Liver (tissue), 9 donors: Measurements from ENCODE around the gene NDUFAF2. TPM values are rescaled to one million over a fixed set of nuclear protein-coding genes. Genes with fewer than 3 reads are reported as not detected.
A peak's percentile ranks its signal among the peaks of the same experiment; 100 is the strongest.

Source experiments
- DNase-seq: peaks from one replicate; pipeline ENCODE4 v3.0.0-alpha.2; 2017; ENCODE audit warnings: low spot score
- H3K27ac ChIP-seq, 2 donors: one replicate each; pipeline ENCODE4 v1.7.0; 2013; ENCODE audit warnings: inconsistent platforms in 2 of 2, low read length in 2 of 2, control low read depth in 1 of 2, low read depth in 1 of 2, mild to moderate bottlenecking in 1 of 2
- H3K27me3 ChIP-seq, 4 donors: one replicate each; pipeline versions ENCODE4 v1.6.1 to v1.7.0; 2013; ENCODE audit warnings: low read length in 3 of 4, inconsistent platforms in 1 of 4, mild to moderate bottlenecking in 1 of 4, moderate library complexity in 1 of 4; ENCODE audit not compliant: control insufficient read depth in 4 of 4, insufficient read depth in 4 of 4
- H3K36me3 ChIP-seq, 4 donors: one replicate each; pipeline versions ENCODE4 v1.6.1 to v1.7.0; 2013; ENCODE audit warnings: low read length in 3 of 4, mild to moderate bottlenecking in 3 of 4, low read depth in 1 of 4, moderate library complexity in 1 of 4; ENCODE audit not compliant: control insufficient read depth in 4 of 4, insufficient read depth in 3 of 4
- H3K4me1 ChIP-seq, 4 donors: one replicate each; pipeline versions ENCODE4 v1.6.1 to v1.7.0; 2013; ENCODE audit warnings: low read length in 3 of 4, mild to moderate bottlenecking in 3 of 4, moderate library complexity in 1 of 4; ENCODE audit not compliant: control insufficient read depth in 4 of 4, insufficient read depth in 4 of 4
- H3K4me3 ChIP-seq, 3 donors: one replicate each; pipeline versions ENCODE4 v1.6.1 to v1.7.0; 2013; ENCODE audit warnings: low read length in 3 of 3, control low read depth in 1 of 3, low read depth in 1 of 3, mild to moderate bottlenecking in 1 of 3
- H3K9ac ChIP-seq, 2 donors: one replicate each; pipeline ENCODE4 v1.7.0; 2013; ENCODE audit warnings: low read length in 2 of 2, mild to moderate bottlenecking in 2 of 2, moderate library complexity in 2 of 2, control low read depth in 1 of 2, low read depth in 1 of 2
- H3K9me3 ChIP-seq, 4 donors: one replicate each; pipeline versions ENCODE4 v1.6.1 to v1.7.0; 2013; ENCODE audit warnings: low read length in 3 of 4; ENCODE audit not compliant: control insufficient read depth in 4 of 4
- EGR1 ChIP-seq, 2 donors: IDR thresholded peaks; 2 replicates each; pipeline ENCODE4 v1.6.1; 2016 to 2018; ENCODE audit warnings: antibody characterized with exemption in 2 of 2, low read depth in 2 of 2
- FOXA1 ChIP-seq: IDR thresholded peaks from 2 replicates; pipeline ENCODE4 v1.6.1; 2016; ENCODE audit warnings: antibody characterized with exemption
- GABPA ChIP-seq, 2 donors: IDR thresholded peaks in 1 of 2; conservative IDR thresholded peaks in 1 of 2; 2 replicates each; pipeline ENCODE4 v1.6.1; 2016; ENCODE audit warnings: antibody characterized with exemption in 2 of 2, mild to moderate bottlenecking in 1 of 2, moderate library complexity in 1 of 2
- HNF4A ChIP-seq, 2 donors: conservative IDR thresholded peaks; 2 replicates each; pipeline ENCODE4 v1.6.1; 2016; ENCODE audit warnings: antibody characterized with exemption in 2 of 2, mild to moderate bottlenecking in 2 of 2
- HNF4G ChIP-seq: IDR thresholded peaks from 2 replicates; pipeline ENCODE4 v1.6.1; 2016; ENCODE audit warnings: antibody characterized with exemption
- NR2F2 ChIP-seq: IDR thresholded peaks from 2 replicates; pipeline ENCODE4 v1.6.1; 2016; ENCODE audit warnings: antibody characterized with exemption
- RAD21 ChIP-seq, 2 donors: IDR thresholded peaks; 2 replicates each; pipeline ENCODE4 v1.6.1; 2016; ENCODE audit warnings: antibody characterized with exemption in 2 of 2, mild to moderate bottlenecking in 2 of 2
- RXRA ChIP-seq, 2 donors: IDR thresholded peaks; 2 replicates each; pipeline ENCODE4 v1.6.1; 2017 to 2018; ENCODE audit warnings: antibody characterized with exemption in 2 of 2, mild to moderate bottlenecking in 1 of 2
- SP1 ChIP-seq: IDR thresholded peaks from 2 replicates; pipeline ENCODE4 v1.6.1; 2018; ENCODE audit warnings: antibody characterized with exemption, mild to moderate bottlenecking
- YY1 ChIP-seq: IDR thresholded peaks from 2 replicates; pipeline ENCODE4 v1.6.1; 2016; ENCODE audit warnings: antibody characterized with exemption, mild to moderate bottlenecking
- WGBS: extraction: QIAGEN DNeasy Blood & Tissue Kit; methylation state at CpG from one replicate; pipeline ENCODE4 v1.1.7; 2013; 5-methylcytosine and 5-hydroxymethylcytosine counted together
- polyA plus RNA-seq, 2 donors: library from polyadenylated mRNA; stranded (reverse) in 1 of 2; unstranded in 1 of 2; fragments of 200-250 nt in 1 of 2; fragments of >200 nt in 1 of 2; fragmentation: Nextera tagmentation in 1 of 2; extraction: Ambion mirVana in 1 of 2; gene quantifications; one replicate each; pipeline versions ENCODE4 v1.2.1 to v1.2.3, GENCODE V29; 2013 to 2015
- total RNA-seq, 2 donors: library from RNA; depleted of rRNA; stranded (reverse); fragments of >200 nt; gene quantifications; one replicate each; pipeline ENCODE4 v1.2.3, GENCODE V29; 2014
- TF ChIP-seq, protein P1 (sequence below): IDR thresholded peaks from 2 replicates; pipeline ENCODE4 v1.6.1; 2016; ENCODE audit warnings: antibody characterized with exemption
- TF ChIP-seq, protein P2 (sequence below): IDR thresholded peaks from 2 replicates; pipeline ENCODE4 v1.6.1; 2016; ENCODE audit warnings: antibody characterized with exemption
- donor health status: healthy.
- donor health status: healthy.
- donor health status: healthy.
- donor health status: healthy.
- donor health status: healthy.

Gene NDUFAF2
- total and polyA plus RNA-seq, 4 donors = 4.3 to 21.3 (median 12.5) TPM

DNA sequence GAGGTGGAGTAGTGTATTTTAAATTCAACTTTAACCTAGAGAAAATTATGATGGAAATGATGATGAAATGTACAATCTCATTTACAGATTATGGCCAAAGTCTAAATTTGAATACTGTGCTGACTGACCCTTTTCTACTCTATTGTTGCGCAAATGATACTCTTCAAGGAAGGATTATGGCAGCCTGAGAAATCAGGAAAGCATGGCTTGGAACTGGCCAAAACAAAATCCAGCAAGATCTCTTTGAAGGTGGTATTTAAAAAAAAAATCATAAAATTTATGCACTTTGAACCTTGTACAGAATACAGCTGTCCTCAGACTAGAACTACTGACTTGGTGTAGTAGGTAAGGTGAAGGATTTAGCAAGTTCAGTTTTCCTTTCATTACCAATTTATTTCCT lies 105.3 kb downstream of the NDUFAF2 start:
- H3K9me3 ChIP-seq = no peaks in the 10 kb centered on the region
- TF ChIP-seq HNF4A (conservative IDR thresholded peaks at IDR 0.05) = peak in 1 of 2 donors; percentile 12
- no peak for TF ChIP-seq EGR1 (IDR thresholded peaks at IDR 0.05; ENCODE audit: low read depth in 2 of 2)
- H3K36me3 ChIP-seq = no peaks in the 10 kb centered on the region
- H3K4me1 ChIP-seq = no peaks in the 10 kb centered on the region
- no peak overlapping the region for H3K4me3 ChIP-seq
- DNase-seq = no peak
- no peaks in the 10 kb centered on the region for H3K27me3 ChIP-seq
- no peak overlapping the region for H3K27ac ChIP-seq
- WGBS = 100% methylated on average over 1 of the region's 1 CpG
- no peak overlapping the region for H3K9ac ChIP-seq

DNA sequence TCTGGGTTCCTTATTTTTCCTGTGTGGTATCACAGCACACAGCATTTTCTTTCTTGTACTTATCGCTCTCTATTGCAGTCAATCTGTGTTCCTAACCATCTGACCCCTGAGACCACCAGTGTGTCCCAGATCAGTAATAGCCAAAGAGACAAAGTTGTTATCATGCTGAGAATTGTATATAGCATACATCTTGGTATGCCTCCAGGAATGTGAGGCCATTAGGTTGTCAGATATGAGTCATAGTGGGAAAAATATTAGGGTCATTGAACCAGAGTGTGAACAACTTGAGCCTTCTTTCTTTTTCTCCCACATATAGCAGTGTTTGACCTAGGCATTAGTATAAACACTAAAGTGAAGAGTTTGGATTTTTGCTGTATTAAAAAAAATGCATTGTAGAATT lies 106.3 kb downstream of the NDUFAF2 start:
- Histone ChIP-seq H3K4me1 (no peaks in the 10 kb centered on the region), H3K27ac (no peak overlapping the region), H3K36me3 (no peaks in the 10 kb centered on the region), H3K4me3 (no peak overlapping the region), H3K27me3 (no peaks in the 10 kb centered on the region), H3K9ac (no peak overlapping the region), H3K9me3 (no peaks in the 10 kb centered on the region)
- no peak for DNase-seq
- WGBS = 85% methylated on average over 1 of the region's 1 CpG
- TF ChIP-seq RXRA (IDR thresholded peaks at IDR 0.05) (peak; percentile 31 to 46), RAD21 (IDR thresholded peaks at IDR 0.05) (no peak), NR2F2 (peak; percentile 55)

DNA sequence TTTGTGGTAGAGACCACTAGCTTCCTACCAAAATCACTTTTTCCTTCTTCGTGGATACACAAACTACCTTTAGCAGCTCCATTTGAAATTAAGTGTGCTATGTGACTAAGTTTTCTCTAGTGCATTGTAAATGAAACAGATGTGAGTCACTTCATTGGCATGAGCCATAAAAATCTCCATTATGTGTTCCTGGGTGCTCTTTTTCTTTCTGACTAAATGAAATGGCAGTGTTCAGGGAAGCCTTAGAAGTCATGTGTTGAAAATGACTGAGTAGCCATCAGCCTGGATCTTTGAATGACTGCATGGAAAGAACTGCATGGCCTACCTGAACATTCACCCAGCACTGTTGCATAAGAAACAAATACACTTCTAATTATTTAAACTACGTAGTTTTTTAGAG lies 107.9 kb downstream of the NDUFAF2 start:
- no peaks in the 10 kb centered on the region for H3K9me3 ChIP-seq
- WGBS = 86% methylated on average over 2 of the region's 2 CpGs
- no peaks in the 10 kb centered on the region for H3K36me3 ChIP-seq
- H3K27me3 ChIP-seq = no peaks in the 10 kb centered on the region
- H3K27ac ChIP-seq = no peak overlapping the region
- no peak for DNase-seq
- TF ChIP-seq HNF4G = no peak
- TF ChIP-seq, protein P1, sequence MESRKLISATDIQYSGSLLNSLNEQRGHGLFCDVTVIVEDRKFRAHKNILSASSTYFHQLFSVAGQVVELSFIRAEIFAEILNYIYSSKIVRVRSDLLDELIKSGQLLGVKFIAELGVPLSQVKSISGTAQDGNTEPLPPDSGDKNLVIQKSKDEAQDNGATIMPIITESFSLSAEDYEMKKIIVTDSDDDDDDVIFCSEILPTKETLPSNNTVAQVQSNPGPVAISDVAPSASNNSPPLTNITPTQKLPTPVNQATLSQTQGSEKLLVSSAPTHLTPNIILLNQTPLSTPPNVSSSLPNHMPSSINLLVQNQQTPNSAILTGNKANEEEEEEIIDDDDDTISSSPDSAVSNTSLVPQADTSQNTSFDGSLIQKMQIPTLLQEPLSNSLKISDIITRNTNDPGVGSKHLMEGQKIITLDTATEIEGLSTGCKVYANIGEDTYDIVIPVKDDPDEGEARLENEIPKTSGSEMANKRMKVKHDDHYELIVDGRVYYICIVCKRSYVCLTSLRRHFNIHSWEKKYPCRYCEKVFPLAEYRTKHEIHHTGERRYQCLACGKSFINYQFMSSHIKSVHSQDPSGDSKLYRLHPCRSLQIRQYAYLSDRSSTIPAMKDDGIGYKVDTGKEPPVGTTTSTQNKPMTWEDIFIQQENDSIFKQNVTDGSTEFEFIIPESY = no peak
- TF ChIP-seq RAD21 (IDR thresholded peaks at IDR 0.05) = no peak
- no peak for TF ChIP-seq YY1
- no peak for TF ChIP-seq NR2F2
- no peak overlapping the region for H3K4me3 ChIP-seq
- H3K4me1 ChIP-seq = no peaks in the 10 kb centered on the region
- no peak overlapping the region for H3K9ac ChIP-seq

DNA sequence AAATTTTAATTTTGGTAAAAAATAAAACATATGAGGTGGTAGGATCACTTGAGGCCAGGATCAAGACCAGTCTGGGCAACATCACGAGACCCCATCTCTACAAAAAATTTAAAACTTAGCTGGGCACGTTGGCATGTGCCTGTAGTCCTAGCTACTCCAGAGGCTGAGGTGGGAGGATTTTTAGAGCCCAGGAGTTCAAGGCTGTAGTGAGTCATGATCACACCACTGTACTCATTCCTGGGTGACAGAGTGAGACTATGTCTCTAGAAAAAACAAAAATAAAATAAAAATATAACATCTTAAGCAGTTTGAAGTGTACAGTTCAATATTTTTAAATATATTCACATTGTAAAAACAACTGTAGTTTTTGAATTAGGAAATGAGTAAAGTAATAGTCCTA lies 108.9 kb downstream of the NDUFAF2 start:
- no peaks in the 10 kb centered on the region for H3K27me3 ChIP-seq
- no peak overlapping the region for H3K9ac ChIP-seq
- no peaks in the 10 kb centered on the region for H3K9me3 ChIP-seq
- no peak overlapping the region for H3K4me3 ChIP-seq
- no peak for DNase-seq
- TF ChIP-seq, protein P1 = no peak
- TF ChIP-seq FOXA1 (no peak), RAD21 (IDR thresholded peaks at IDR 0.05) (no peak), RXRA (IDR thresholded peaks at IDR 0.05) (no peak), EGR1 (IDR thresholded peaks at IDR 0.05; ENCODE audit: low read depth in 2 of 2) (no peak), HNF4G (no peak), GABPA (IDR thresholded peaks at IDR 0.05 in 1 of 2, conservative IDR thresholded peaks at IDR 0.05 in 1 of 2) (no peak), SP1 (no peak)
- TF ChIP-seq, protein P2, sequence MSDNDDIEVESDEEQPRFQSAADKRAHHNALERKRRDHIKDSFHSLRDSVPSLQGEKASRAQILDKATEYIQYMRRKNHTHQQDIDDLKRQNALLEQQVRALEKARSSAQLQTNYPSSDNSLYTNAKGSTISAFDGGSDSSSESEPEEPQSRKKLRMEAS = no peak
- H3K4me1 ChIP-seq = no peaks in the 10 kb centered on the region
- H3K36me3 ChIP-seq = no peaks in the 10 kb centered on the region
- 67% methylated on average over 2 of the region's 2 CpGs for WGBS
- no peak overlapping the region for H3K27ac ChIP-seq
